ENCODE data around the gene AMBRA1.
A peak's percentile ranks its signal among the peaks of the same experiment; 100 is the strongest.

Gene AMBRA1

GRCh38 chr11:46505741-46506482, 87.9 kb downstream of the AMBRA1 start:
- peak in 1 of 2 donors; percentile 23 for DNase-seq

- DNase-seq = no peak
These were observed 88.8 kb downstream of the AMBRA1 start for GRCh38 chr11:46504817-46505613.

GRCh38 chr11:46499821-46500220, 94.0 kb downstream of the AMBRA1 start:
- DNase-seq = no peak

- no peak for DNase-seq
These were observed 94.9 kb downstream of the AMBRA1 start for GRCh38 chr11:46498968-46499367.

GRCh38 chr11:46498179-46498578, 95.6 kb downstream of the AMBRA1 start:
- DNase-seq = no peak

GRCh38 chr11:46497498-46497897, 96.3 kb downstream of the AMBRA1 start:
- DNase-seq = no peak

- no peak for DNase-seq
These were observed 100.0 kb downstream of the AMBRA1 start for GRCh38 chr11:46493791-46494190.

- DNase-seq = no peak
These were observed 101.3 kb downstream of the AMBRA1 start for GRCh38 chr11:46492532-46492931.

- DNase-seq = no peak
These were observed 102.0 kb downstream of the AMBRA1 start for GRCh38 chr11:46491661-46492330.

GRCh38 chr11:46490666-46491065, 103.2 kb downstream of the AMBRA1 start:
- DNase-seq = no peak

GRCh38 chr11:46489656-46490560, 103.9 kb downstream of the AMBRA1 start:
- peak; percentile 17 to 32 for DNase-seq

GRCh38 chr11:46485856-46486443, 107.9 kb downstream of the AMBRA1 start:
- DNase-seq = no peak

GRCh38 chr11:46484101-46484500, 109.7 kb downstream of the AMBRA1 start:
- no peak for DNase-seq

GRCh38 chr11:46480909-46481308, 112.9 kb downstream of the AMBRA1 start:
- DNase-seq = no peak

GRCh38 chr11:46480166-46480726, 113.6 kb downstream of the AMBRA1 start:
- DNase-seq = no peak

GRCh38 chr11:46479601-46480000, 114.2 kb downstream of the AMBRA1 start:
- no peak for DNase-seq

- no peak for DNase-seq
These were observed 115.6 kb downstream of the AMBRA1 start for GRCh38 chr11:46478196-46478595.

GRCh38 chr11:46477136-46477535, 116.7 kb downstream of the AMBRA1 start:
- no peak for DNase-seq

- no peak for DNase-seq
These were observed 117.8 kb downstream of the AMBRA1 start for GRCh38 chr11:46475926-46476545.

GRCh38 chr11:46475051-46475925, 118.5 kb downstream of the AMBRA1 start:
- DNase-seq = no peak

Data from inflammatory macrophage treated with lipopolysaccharide for 1 hour (primary cell).